Astrocyte of the spinal cord (primary cell): ENCODE measurements around the gene POLL.
A peak's percentile ranks its signal among the peaks of the same experiment; 100 is the strongest.

Experiments used
- DNase-seq: peaks from one replicate; pipeline ENCODE4 v3.0.0; 2011; ENCODE audit warnings: low read depth, low spot score
- H3K4me3 ChIP-seq: 2 replicates; pipeline ENCODE4 v1.5.1; 2011; ENCODE audit warnings: low read depth, mild to moderate bottlenecking, low read length, moderate library complexity
- CTCF ChIP-seq: IDR thresholded peaks from 2 replicates; pipeline ENCODE4 v1.5.1; 2012; ENCODE audit warnings: low read depth, mild to moderate bottlenecking, low read length, inconsistent platforms
- in situ Hi-C: cut with HindIII; loops from 2 replicates; pipeline ENCODE4 v1.10.0; 2017; ENCODE audit warnings: low sequenced_read_pairs

The POLL gene

GRCh38 chr10:101573885-101574753, 13.9 kb downstream of the POLL start:
- TF ChIP-seq CTCF = no peak
- in situ Hi-C loops = no loop called here
- no peak for DNase-seq
- H3K4me3 ChIP-seq = no peak overlapping the region

- in situ Hi-C loops = no loop called here
- DNase-seq = no peak
- H3K4me3 ChIP-seq = no peak overlapping the region
- no peak for TF ChIP-seq CTCF
Observed at GRCh38 chr10:101572785-101573184, 15.3 kb downstream of the POLL start.

GRCh38 chr10:101572126-101572525, 15.9 kb downstream of the POLL start:
- DNase-seq = no peak
- no peak for TF ChIP-seq CTCF
- H3K4me3 ChIP-seq = no peak overlapping the region
- in situ Hi-C loops = no loop called here

- in situ Hi-C loops = no loop called here
- no peak overlapping the region for H3K4me3 ChIP-seq
- TF ChIP-seq CTCF = no peak
- no peak for DNase-seq
Observed at GRCh38 chr10:101571271-101571925, 16.7 kb downstream of the POLL start.

- in situ Hi-C loops = no loop called here
- peak; percentile 15 for DNase-seq
- no peak for TF ChIP-seq CTCF
- H3K4me3 ChIP-seq = peak overlapping the region; percentile 60
Observed at GRCh38 chr10:101570428-101571270, 17.4 kb downstream of the POLL start.
